Stimulated activated CD8-positive, alpha-beta memory T cell treated with anti-CD3 and anti-CD28 coated beads, Interleukin-7, amount 100 ng/mL, for 4 hours (primary cell): ENCODE results near the gene GRSF1.
"Not testable (repeated sequence)": the region's sequence is repeated elsewhere in the genome, so short reads cannot be mapped to it uniquely, and the experiment has no call there.

Experiments
- DNase-seq, 2 donors: peaks; one replicate each; pipeline ENCODE4 v3.0.0-alpha.2; 2020; ENCODE audit warnings: low read depth in 2 of 2

The GRSF1 gene

GRCh38 chr4:70839589-70840093 is at the start of gene GRSF1:
TSS of gene GRSF1 (minus strand) at chr4:70839890. CDS start at chr4:70839827, 63 bp downstream.
- peak; percentile 91 to 93 for DNase-seq

GRCh38 chr4:70885174-70885573 is 45.5 kb upstream of the GRSF1 start:
- no peak for DNase-seq

- no peak for DNase-seq
These were observed 41.0 kb upstream of the GRSF1 start for GRCh38 chr4:70880739-70881138.

- DNase-seq: no peak
These were observed 37.9 kb upstream of the GRSF1 start for GRCh38 chr4:70877556-70877955.

- DNase-seq: no peak
These were observed 34.8 kb upstream of the GRSF1 start for GRCh38 chr4:70874268-70875156.

GRCh38 chr4:70873216-70873615 is 33.5 kb upstream of the GRSF1 start:
- no peak for DNase-seq

GRCh38 chr4:70868778-70869177 is 29.1 kb upstream of the GRSF1 start:
- no peak for DNase-seq

GRCh38 chr4:70863099-70863790 is 23.6 kb upstream of the GRSF1 start:
- no peak for DNase-seq

GRCh38 chr4:70859066-70859465 is 19.4 kb upstream of the GRSF1 start:
- DNase-seq: no peak

- DNase-seq: no peak
These were observed 18.8 kb upstream of the GRSF1 start for GRCh38 chr4:70858454-70858853.

- no peak for DNase-seq
These were observed 15.8 kb upstream of the GRSF1 start for GRCh38 chr4:70855464-70855863.

GRCh38 chr4:70849291-70849690 is 9.6 kb upstream of the GRSF1 start:
- DNase-seq: no peak

- DNase-seq: no peak
These were observed 4.5 kb upstream of the GRSF1 start for GRCh38 chr4:70844180-70844579.

- no peak for DNase-seq
These were observed 3.2 kb upstream of the GRSF1 start for GRCh38 chr4:70842761-70843435.

- DNase-seq: no peak
These were observed 2.3 kb upstream of the GRSF1 start for GRCh38 chr4:70841951-70842350.

- DNase-seq: no peak
These were observed 1.5 kb upstream of the GRSF1 start for GRCh38 chr4:70841211-70841610.

GRCh38 chr4:70840631-70841030 is 941 bp upstream of the GRSF1 start:
- DNase-seq: not testable (repeated sequence)

- peak; percentile 40 to 48 for DNase-seq
These were observed 447 bp upstream of the GRSF1 start for GRCh38 chr4:70840137-70840536.

- peak; percentile 34 to 64 for DNase-seq
These were observed 763 bp downstream of the GRSF1 start for GRCh38 chr4:70838666-70839588.

GRCh38 chr4:70838204-70838603 is 1.5 kb downstream of the GRSF1 start:
- no peak for DNase-seq

GRCh38 chr4:70836081-70836480 is 3.6 kb downstream of the GRSF1 start:
- DNase-seq: no peak
